Measurements from ENCODE around the gene RBBP8NL. TPM values are rescaled to one million over a fixed set of nuclear protein-coding genes. Genes with fewer than 3 reads are reported as not detected.

Gene RBBP8NL
- total and polyA plus RNA-seq, 9 of the 15 experiments (the other 6 are each of a cell fraction or from before 2014, with no cell fraction given) = not detected

- TF ChIP-seq CCNT2 (IDR thresholded peaks at IDR 0.05; ENCODE audit: borderline replicate concordance, extremely low read depth, insufficient read length, low read depth, low read length) = peak; percentile 18
- TF ChIP-seq ATF6 (CRISPR knock-in tag; IDR thresholded peaks at IDR 0.05) = no peak
- TF ChIP-seq RAD51 (IDR thresholded peaks at IDR 0.05; ENCODE audit: borderline replicate concordance, low read depth) = no peak
- no peak for TF ChIP-seq ZNF280B (CRISPR knock-in tag; IDR thresholded peaks at IDR 0.05)
- no peak for TF ChIP-seq ELK3 (CRISPR knock-in tag; IDR thresholded peaks at IDR 0.05)
- no peak for TF ChIP-seq ZNF217 (CRISPR knock-in tag; IDR thresholded peaks at IDR 0.05)
- peak; percentile 19; the same call in 1 of the 2 replicates for TF ChIP-seq ELF1 (tag; IDR thresholded peaks at IDR 0.05)
- TF ChIP-seq BCOR (IDR thresholded peaks at IDR 0.05) = no peak
- no peak for TF ChIP-seq ETV6 (IDR thresholded peaks at IDR 0.05; ENCODE audit: borderline replicate concordance in 1 of 2, low read depth in 2 of 2, low read length in 1 of 2)
- TF ChIP-seq ETV6 (CRISPR knock-in tag; IDR thresholded peaks at IDR 0.05; ENCODE audit: borderline replicate concordance) = no peak
- no peak for TF ChIP-seq PKNOX1 (IDR thresholded peaks at IDR 0.05)
- no peak for TF ChIP-seq ZNF140 (CRISPR knock-in tag; IDR thresholded peaks at IDR 0.05)
- peak; percentile 84 for TF ChIP-seq POLR2G (IDR thresholded peaks at IDR 0.05; ENCODE audit: low read depth, low read length)
- TF ChIP-seq NCOA1 (IDR thresholded peaks at IDR 0.05; ENCODE audit: low read depth) = no peak
- no peak for TF ChIP-seq ZEB2 (IDR thresholded peaks at IDR 0.05)
- TF ChIP-seq PHF8 (IDR thresholded peaks at IDR 0.05; ENCODE audit: borderline replicate concordance, low read length) = peak; percentile 62; the same call in 1 of the 2 replicates
- TF ChIP-seq ZHX1 (conservative IDR thresholded peaks at IDR 0.05; ENCODE audit: low read length) = no peak
- TF ChIP-seq POLR3G (IDR thresholded peaks at IDR 0.05; ENCODE audit: extremely low read depth, insufficient read length, insufficient replicate concordance) = no peak
- peak; percentile 50; the same call in 1 of the 2 replicates for TF ChIP-seq RB1 (IDR thresholded peaks at IDR 0.05; ENCODE audit: low read depth)
- TF ChIP-seq SMAD3 (CRISPR knock-in tag; conservative IDR thresholded peaks at IDR 0.05) = no peak
Observed at GRCh38 chr20:62367136-62367632, 60.2 kb downstream of the RBBP8NL start, which contains the start of gene LAMA5 (continued).

Data from K562 (cell line).